H1 (cell line): ENCODE data around the gene PLPPR2. TPM values are rescaled to one million over a fixed set of nuclear protein-coding genes. Genes with fewer than 3 reads are reported as not detected.

ENCODE experiments used
- FOSL1 ChIP-seq: IDR thresholded peaks from 2 replicates; pipeline ENCODE4 v1.6.1; 2011; ENCODE audit warnings: mild to moderate bottlenecking, low read depth, low read length, moderate library complexity; ENCODE audit not compliant: insufficient read depth
- JUND ChIP-seq: IDR thresholded peaks from 2 replicates; pipeline ENCODE4 v1.6.1; 2011; ENCODE audit warnings: mild to moderate bottlenecking, improper control_type of control experiment, low read length
- RFX5 ChIP-seq: IDR thresholded peaks from 2 replicates; pipeline ENCODE4 v1.6.1; 2011; ENCODE audit warnings: low read depth, low read length, improper control_type of control experiment, borderline replicate concordance
- RXRA ChIP-seq: IDR thresholded peaks from 2 replicates; pipeline ENCODE4 v1.6.1; 2011; ENCODE audit warnings: low read depth, mild to moderate bottlenecking, low read length, moderate library complexity; ENCODE audit not compliant: insufficient read depth
- SP4 ChIP-seq: IDR thresholded peaks from 2 replicates; pipeline ENCODE4 v1.6.1; 2012; ENCODE audit warnings: low read length, inconsistent platforms
- TAF7 ChIP-seq: optimal IDR thresholded peaks from 2 replicates; pipeline ENCODE3; 2011; ENCODE audit warnings: low read depth, mild to moderate bottlenecking, inconsistent platforms, low read length, moderate library complexity, borderline replicate concordance
- polyA plus RNA-seq, 7 experiments: library from polyadenylated mRNA; depleted of rRNA in 3 of 7; stranded (reverse) in 5 of 7; unstranded in 2 of 7; fragments of >200 nt in 5 of 7; fragments of 200-250 nt in 2 of 7; gene quantifications; 1 replicate in 5 of 7; 2 replicates in 1 of 7; 4 replicates in 1 of 7; pipeline versions ENCODE4 v1.2.1 to v1.2.3, GENCODE V29; 2011 to 2013; ENCODE audit warnings: missing spikeins in 2 of 7, mixed read lengths in 2 of 7
- total RNA-seq: library from RNA; stranded (reverse); fragmentation: NEBNext Ultra II Directional; extraction: Animal tissue kit (Norgen Biotek cat#: 25700); gene quantifications from 2 replicates; pipeline ENCODE4 v1.2.1, GENCODE V29; 2021
- TF ChIP-seq, protein P1 (sequence below): IDR thresholded peaks from 2 replicates; pipeline ENCODE4 v1.6.1; 2011; ENCODE audit warnings: low read depth, mild to moderate bottlenecking, low read length; ENCODE audit not compliant: insufficient read depth
- TF ChIP-seq, protein P2 (sequence below): IDR thresholded peaks from 2 replicates; pipeline ENCODE4 v1.6.1; 2012; ENCODE audit warnings: low read length, inconsistent platforms

The PLPPR2 gene
- total and polyA plus RNA-seq, 2 of the 8 experiments (the other 6 are each of a cell fraction or from before 2014, with no cell fraction given): 7.2 to 11.7 TPM

DNA sequence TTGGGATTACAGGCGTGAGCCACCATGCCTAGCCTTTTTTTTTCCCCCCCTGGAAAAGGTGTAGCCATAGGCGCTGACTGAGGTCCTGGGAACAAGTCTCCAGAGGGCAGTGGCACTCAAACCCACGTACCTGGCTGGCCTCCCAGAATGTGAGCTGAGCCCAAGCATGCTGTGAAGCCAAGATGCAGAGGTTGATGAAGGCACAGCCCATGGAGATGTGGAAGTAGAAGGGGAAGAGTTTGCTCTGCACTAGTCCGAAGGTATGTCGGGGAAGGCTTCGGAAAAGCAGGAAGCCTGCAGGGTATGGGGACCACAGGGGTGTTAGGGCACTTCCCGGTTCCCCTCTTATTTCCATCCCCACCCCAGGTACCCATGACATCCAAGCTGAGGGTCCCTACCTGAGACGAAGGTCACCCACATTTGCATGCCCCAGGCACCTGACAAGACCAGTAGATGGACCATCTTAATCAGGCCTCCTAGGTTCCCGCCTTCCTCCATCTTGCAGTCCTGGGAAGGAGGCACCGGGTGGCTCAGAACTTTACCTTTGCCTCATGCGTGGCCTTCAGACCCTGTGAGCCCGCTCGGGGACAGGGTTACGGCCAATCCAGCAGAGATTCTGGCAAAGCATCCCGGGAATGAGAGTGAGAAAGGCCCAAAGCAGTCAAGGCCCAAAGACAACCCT lies 10.0 kb upstream of the PLPPR2 start (continued):
- no peak for TF ChIP-seq SP4
- TF ChIP-seq, protein P1, sequence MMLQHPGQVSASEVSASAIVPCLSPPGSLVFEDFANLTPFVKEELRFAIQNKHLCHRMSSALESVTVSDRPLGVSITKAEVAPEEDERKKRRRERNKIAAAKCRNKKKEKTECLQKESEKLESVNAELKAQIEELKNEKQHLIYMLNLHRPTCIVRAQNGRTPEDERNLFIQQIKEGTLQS: no peak
- no peak for TF ChIP-seq RXRA
- no peak for TF ChIP-seq JUND
- TF ChIP-seq FOSL1: no peak
- TF ChIP-seq RFX5: no peak
- TF ChIP-seq, protein P2, sequence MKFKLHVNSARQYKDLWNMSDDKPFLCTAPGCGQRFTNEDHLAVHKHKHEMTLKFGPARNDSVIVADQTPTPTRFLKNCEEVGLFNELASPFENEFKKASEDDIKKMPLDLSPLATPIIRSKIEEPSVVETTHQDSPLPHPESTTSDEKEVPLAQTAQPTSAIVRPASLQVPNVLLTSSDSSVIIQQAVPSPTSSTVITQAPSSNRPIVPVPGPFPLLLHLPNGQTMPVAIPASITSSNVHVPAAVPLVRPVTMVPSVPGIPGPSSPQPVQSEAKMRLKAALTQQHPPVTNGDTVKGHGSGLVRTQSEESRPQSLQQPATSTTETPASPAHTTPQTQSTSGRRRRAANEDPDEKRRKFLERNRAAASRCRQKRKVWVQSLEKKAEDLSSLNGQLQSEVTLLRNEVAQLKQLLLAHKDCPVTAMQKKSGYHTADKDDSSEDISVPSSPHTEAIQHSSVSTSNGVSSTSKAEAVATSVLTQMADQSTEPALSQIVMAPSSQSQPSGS: no peak
- TF ChIP-seq TAF7: no peak
- TF ChIP-seq, all 59 proteins: peak for 0
